H9 (cell line): ENCODE measurements around the gene SLC1A7. TPM values are rescaled to one million over a fixed set of nuclear protein-coding genes. Genes with fewer than 3 reads are reported as not detected.

Source experiments
- DNase-seq: peaks from one replicate; pipeline ENCODE4 v3.0.0-alpha.2; 2017
- H2AFZ ChIP-seq: one replicate; pipeline ENCODE4 v1.6.1; 2013; ENCODE audit warnings: mild to moderate bottlenecking, low read length, control low read depth, moderate library complexity
- H2AK5ac ChIP-seq: 2 replicates; pipeline ENCODE4 v1.6.1; 2013; ENCODE audit warnings: low read length, control low read depth, mixed read lengths; ENCODE audit not compliant: insufficient read length
- H2BK120ac ChIP-seq: one replicate; pipeline ENCODE4 v1.6.1; 2013; ENCODE audit warnings: low read depth, mild to moderate bottlenecking, low read length, control low read depth, inconsistent platforms; ENCODE audit not compliant: poor library complexity, severe bottlenecking
- H2BK12ac ChIP-seq: 2 replicates; pipeline ENCODE4 v1.6.1; 2013; ENCODE audit warnings: low read length, control low read depth, mixed read lengths, low read depth; ENCODE audit not compliant: insufficient read length
- H2BK15ac ChIP-seq: 2 replicates; pipeline ENCODE4 v1.6.1; 2013; ENCODE audit warnings: low read depth, low read length, control low read depth
- H2BK20ac ChIP-seq: one replicate; pipeline ENCODE4 v1.6.1; 2013; ENCODE audit warnings: low read depth, mild to moderate bottlenecking, low read length, control low read depth, inconsistent platforms; ENCODE audit not compliant: poor library complexity, severe bottlenecking
- H2BK5ac ChIP-seq: 2 replicates; pipeline ENCODE4 v1.6.1; 2013; ENCODE audit warnings: low read length, control low read depth, mixed read lengths; ENCODE audit not compliant: insufficient read length
- H3K14ac ChIP-seq: 2 replicates; pipeline ENCODE4 v1.6.1; 2013; ENCODE audit warnings: low read length, control low read depth; ENCODE audit not compliant: insufficient read depth
- H3K18ac ChIP-seq: 2 replicates; pipeline ENCODE4 v1.6.1; 2013; ENCODE audit warnings: low read depth, mild to moderate bottlenecking, mixed read lengths, low read length, control low read depth; ENCODE audit not compliant: insufficient read length
- H3K23ac ChIP-seq: 2 replicates; pipeline ENCODE4 v1.6.1; 2013; ENCODE audit warnings: low read length, control low read depth, mixed read lengths, low read depth; ENCODE audit not compliant: insufficient read length
- H3K23me2 ChIP-seq: 2 replicates; pipeline ENCODE4 v1.6.1; 2013; ENCODE audit warnings: low read depth, mild to moderate bottlenecking, mixed read lengths, low read length, control low read depth; ENCODE audit not compliant: insufficient read length, poor library complexity, severe bottlenecking
- H3K27ac ChIP-seq: 2 replicates; pipeline ENCODE4 v1.5.1; 2013; ENCODE audit warnings: low read length, control low read depth, mixed read lengths, low read depth; ENCODE audit not compliant: insufficient read length
- H3K27me3 ChIP-seq: 2 replicates; pipeline ENCODE4 v1.6.1; 2013; ENCODE audit warnings: low read length, control low read depth, inconsistent platforms; ENCODE audit not compliant: insufficient read depth
- H3K4ac ChIP-seq: 2 replicates; pipeline ENCODE4 v1.6.1; 2013; ENCODE audit warnings: low read depth, mild to moderate bottlenecking, control low read depth, inconsistent platforms, low read length, moderate library complexity
- H3K4me1 ChIP-seq: 2 replicates; pipeline ENCODE4 v1.6.1; 2013; ENCODE audit warnings: low read length, control low read depth, inconsistent platforms; ENCODE audit not compliant: insufficient read depth
- H3K4me2 ChIP-seq: 2 replicates; pipeline ENCODE4 v1.6.1; 2013; ENCODE audit warnings: low read length, control low read depth, mixed read lengths; ENCODE audit not compliant: insufficient read length, insufficient read depth
- H3K56ac ChIP-seq: 2 replicates; pipeline ENCODE4 v1.6.1; 2013; ENCODE audit warnings: low read depth, mild to moderate bottlenecking, mixed read lengths, low read length, control low read depth; ENCODE audit not compliant: insufficient read length
- H3K79me1 ChIP-seq: 2 replicates; pipeline ENCODE4 v1.6.1; 2013; ENCODE audit warnings: low read depth, mild to moderate bottlenecking, moderate library complexity, low read length, control low read depth, inconsistent platforms; ENCODE audit not compliant: insufficient read depth, poor library complexity, severe bottlenecking
- H3K79me2 ChIP-seq: 2 replicates; pipeline ENCODE4 v1.6.1; 2013; ENCODE audit warnings: low read length, control low read depth, inconsistent platforms; ENCODE audit not compliant: insufficient read depth
- H3K9ac ChIP-seq: 2 replicates; pipeline ENCODE4 v1.6.1; 2013; ENCODE audit warnings: low read length, control low read depth, mixed read lengths; ENCODE audit not compliant: insufficient read length; ENCODE audit errors: extremely low read depth
- H3K9me3 ChIP-seq: one replicate; pipeline ENCODE4 v1.6.1; 2013; ENCODE audit warnings: low read depth, low read length, inconsistent platforms; ENCODE audit not compliant: control insufficient read depth
- H3T11ph ChIP-seq: one replicate; pipeline ENCODE4 v1.6.1; 2013; ENCODE audit warnings: mild to moderate bottlenecking, low read length, control low read depth, inconsistent platforms
- H4K20me1 ChIP-seq: one replicate; pipeline ENCODE4 v1.6.1; 2013; ENCODE audit not compliant: control insufficient read depth, insufficient read length, insufficient read depth
- H4K5ac ChIP-seq: 2 replicates; pipeline ENCODE4 v1.6.1; 2013; ENCODE audit warnings: low read depth, mild to moderate bottlenecking, mixed read lengths, low read length, control low read depth; ENCODE audit not compliant: insufficient read length
- H4K8ac ChIP-seq: replicated peaks from 2 replicates; pipeline ENCODE4 v1.6.1; 2013; ENCODE audit warnings: low read length, control low read depth, mixed read lengths, low read depth; ENCODE audit not compliant: insufficient read length
- H4K91ac ChIP-seq: 2 replicates; pipeline ENCODE4 v1.6.1; 2013; ENCODE audit warnings: low read depth, mild to moderate bottlenecking, moderate library complexity, mixed read lengths, low read length, control low read depth; ENCODE audit not compliant: insufficient read length
- H3K27ac Mint-ChIP-seq, 3 experiments: 2 replicates in 2 of 3; 3 replicates in 1 of 3; pipeline ENCODE4 v1.8.0; 2020 to 2021; ENCODE audit warnings: mixed read lengths in 3 of 3, mild to moderate bottlenecking in 1 of 3, moderate library complexity in 1 of 3
- H3K27me3 Mint-ChIP-seq: 2 replicates; pipeline ENCODE4 v1.8.0; 2021; ENCODE audit warnings: low read depth, mild to moderate bottlenecking, moderate library complexity, mixed read lengths
- H3K36me3 Mint-ChIP-seq, 3 experiments: 2 replicates in 2 of 3; 3 replicates in 1 of 3; pipeline ENCODE4 v1.8.0; 2020 to 2021; ENCODE audit warnings: low read depth in 3 of 3, mixed read lengths in 3 of 3; ENCODE audit not compliant: insufficient read depth in 1 of 3
- H3K4me1 Mint-ChIP-seq, 2 experiments: 2 replicates each; pipeline ENCODE4 v1.8.0; 2020; ENCODE audit warnings: mixed read lengths in 2 of 2
- H3K4me3 Mint-ChIP-seq, 2 experiments: 2 replicates in 1 of 2; 3 replicates in 1 of 2; pipeline ENCODE4 v1.8.0; 2020 to 2021; ENCODE audit warnings: mild to moderate bottlenecking in 2 of 2, mixed read lengths in 2 of 2, moderate library complexity in 1 of 2
- H3K9me3 Mint-ChIP-seq, 2 experiments: 2 replicates in 1 of 2; 3 replicates in 1 of 2; pipeline ENCODE4 v1.8.0; 2020; ENCODE audit warnings: mild to moderate bottlenecking in 2 of 2, mixed read lengths in 2 of 2, moderate library complexity in 1 of 2
- CTCF ChIP-seq: fragments of 200-600 bp; sonication (generic); conservative IDR thresholded peaks from 3 replicates; pipeline ENCODE4 v1.8.0; 2021; ENCODE audit warnings: antibody characterized with exemption, mild to moderate bottlenecking
- WGBS: extraction: QIAGEN DNeasy Blood & Tissue Kit; methylation state at CpG from one replicate; pipeline ENCODE4 v1.1.7; 2013; ENCODE audit warnings: missing lambda C conversion rate, low lambda C conversion rate, mixed read lengths; ENCODE audit not compliant: insufficient read length; ENCODE audit errors: extremely low coverage; 5-methylcytosine and 5-hydroxymethylcytosine counted together
- total RNA-seq: library from RNA; stranded (reverse); gene quantifications from 2 replicates; pipeline ENCODE4 v1.2.1, GENCODE V29; 2021

SLC1A7 gene
- total RNA-seq, 1 experiment from 2014 or later = not detected

GRCh38 chr1:53070621-53071020, 71.8 kb downstream of the SLC1A7 start:
- no peaks in the 10 kb centered on the region for H3K79me1 ChIP-seq
- no peaks in the 10 kb centered on the region for H3K79me2 ChIP-seq
- H3K27ac ChIP-seq = no peak overlapping the region
- H2BK20ac ChIP-seq = no peak overlapping the region
- peaks cover 0 to 9% of the 10 kb centered on the region in 2 experiments; a peak in 1 of 4 replicates for H3K4me1 Mint-ChIP-seq
- no peak overlapping the region for H3K14ac ChIP-seq
- no peak overlapping the region for H4K91ac ChIP-seq
- no peak overlapping the region for H3K4me2 ChIP-seq
- H2AK5ac ChIP-seq = no peak overlapping the region
- no peak overlapping the region for H3K23ac ChIP-seq
- no CpG with 5 or more reads among the region's 12 CpGs for WGBS
- no peak overlapping the region for H2BK120ac ChIP-seq
- H3K9ac ChIP-seq = no peak overlapping the region
- DNase-seq = peak; percentile 26
- H2AFZ ChIP-seq = no peak overlapping the region
- no peaks in the 10 kb centered on the region for H3K23me2 ChIP-seq
- no peak for TF ChIP-seq CTCF
- no peaks in the 10 kb centered on the region for H3K36me3 Mint-ChIP-seq
- H4K5ac ChIP-seq = no peak overlapping the region
- H3K4me3 Mint-ChIP-seq = no peak overlapping the region
- no peaks in the 10 kb centered on the region for H3K4me1 ChIP-seq
- H3K27ac Mint-ChIP-seq = no peak overlapping the region
- no peaks in the 10 kb centered on the region for H3K9me3 Mint-ChIP-seq
- H3K27me3 ChIP-seq = no peaks in the 10 kb centered on the region
- H3K18ac ChIP-seq = no peak overlapping the region
- H3T11ph ChIP-seq = no peak overlapping the region
- no peak overlapping the region for H4K8ac ChIP-seq
- no peak overlapping the region for H2BK12ac ChIP-seq
- H3K27me3 Mint-ChIP-seq = peaks cover 4% of the 10 kb centered on the region
- no peaks in the 10 kb centered on the region for H3K9me3 ChIP-seq
- no peak overlapping the region for H2BK15ac ChIP-seq
- no peak overlapping the region for H3K56ac ChIP-seq
- H4K20me1 ChIP-seq = no peaks in the 10 kb centered on the region
- no peak overlapping the region for H3K4ac ChIP-seq
- no peak overlapping the region for H2BK5ac ChIP-seq
